ENCODE data around the gene TUSC7.

DNA sequence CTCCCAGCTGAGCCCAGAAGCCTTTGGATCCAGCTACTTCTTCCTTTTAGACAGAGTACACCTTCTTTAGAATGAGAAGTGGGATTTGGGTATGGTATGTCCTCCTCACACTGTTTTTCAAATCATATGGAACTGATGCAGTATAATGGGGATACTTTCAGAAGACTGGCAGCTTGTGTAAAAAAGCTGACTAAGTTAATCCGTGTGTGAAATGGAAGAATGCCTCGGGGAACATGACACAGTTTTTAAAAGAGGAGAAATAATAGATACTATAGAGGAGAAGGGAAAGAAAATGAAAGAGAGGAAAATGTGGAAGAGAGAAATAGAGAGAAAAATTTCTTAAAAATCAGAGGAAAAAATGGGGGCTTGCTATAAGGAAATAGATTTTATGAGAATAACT lies 47.7 kb downstream of the TUSC7 start:
- no peak for TF ChIP-seq EP300 (IDR thresholded peaks at IDR 0.05)
- TF ChIP-seq, protein P1, sequence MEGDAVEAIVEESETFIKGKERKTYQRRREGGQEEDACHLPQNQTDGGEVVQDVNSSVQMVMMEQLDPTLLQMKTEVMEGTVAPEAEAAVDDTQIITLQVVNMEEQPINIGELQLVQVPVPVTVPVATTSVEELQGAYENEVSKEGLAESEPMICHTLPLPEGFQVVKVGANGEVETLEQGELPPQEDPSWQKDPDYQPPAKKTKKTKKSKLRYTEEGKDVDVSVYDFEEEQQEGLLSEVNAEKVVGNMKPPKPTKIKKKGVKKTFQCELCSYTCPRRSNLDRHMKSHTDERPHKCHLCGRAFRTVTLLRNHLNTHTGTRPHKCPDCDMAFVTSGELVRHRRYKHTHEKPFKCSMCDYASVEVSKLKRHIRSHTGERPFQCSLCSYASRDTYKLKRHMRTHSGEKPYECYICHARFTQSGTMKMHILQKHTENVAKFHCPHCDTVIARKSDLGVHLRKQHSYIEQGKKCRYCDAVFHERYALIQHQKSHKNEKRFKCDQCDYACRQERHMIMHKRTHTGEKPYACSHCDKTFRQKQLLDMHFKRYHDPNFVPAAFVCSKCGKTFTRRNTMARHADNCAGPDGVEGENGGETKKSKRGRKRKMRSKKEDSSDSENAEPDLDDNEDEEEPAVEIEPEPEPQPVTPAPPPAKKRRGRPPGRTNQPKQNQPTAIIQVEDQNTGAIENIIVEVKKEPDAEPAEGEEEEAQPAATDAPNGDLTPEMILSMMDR (IDR thresholded peaks at IDR 0.05) = no peak

Measured in esophagus muscularis mucosa (tissue), 3 donors.